ENCODE measurements around the gene TRIM10.

TRIM10 gene

DNA sequence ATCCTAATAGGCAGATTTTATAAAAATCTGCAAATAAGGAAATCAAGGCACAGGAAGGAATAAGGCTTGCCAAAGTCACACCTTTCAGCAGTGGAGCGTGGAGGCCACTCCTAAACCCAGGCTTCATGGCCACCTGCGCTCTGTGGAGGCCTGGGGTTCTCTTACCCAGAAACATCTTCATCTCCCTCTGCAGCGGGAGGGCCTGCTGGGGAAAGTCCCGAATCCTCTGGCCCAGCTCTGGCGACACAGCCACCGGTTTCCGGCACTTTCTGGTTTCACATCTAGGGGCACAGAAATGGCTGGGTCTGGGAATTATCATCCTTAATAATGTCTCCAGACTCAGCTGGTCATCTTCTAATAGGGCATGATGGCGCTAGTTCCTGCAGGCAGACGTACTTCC lies 4.2 kb downstream of the TRIM10 start:
- no peak overlapping the region for H3K4me3 ChIP-seq (ENCODE audit: low read depth, low read length)
- TF ChIP-seq, protein P1, sequence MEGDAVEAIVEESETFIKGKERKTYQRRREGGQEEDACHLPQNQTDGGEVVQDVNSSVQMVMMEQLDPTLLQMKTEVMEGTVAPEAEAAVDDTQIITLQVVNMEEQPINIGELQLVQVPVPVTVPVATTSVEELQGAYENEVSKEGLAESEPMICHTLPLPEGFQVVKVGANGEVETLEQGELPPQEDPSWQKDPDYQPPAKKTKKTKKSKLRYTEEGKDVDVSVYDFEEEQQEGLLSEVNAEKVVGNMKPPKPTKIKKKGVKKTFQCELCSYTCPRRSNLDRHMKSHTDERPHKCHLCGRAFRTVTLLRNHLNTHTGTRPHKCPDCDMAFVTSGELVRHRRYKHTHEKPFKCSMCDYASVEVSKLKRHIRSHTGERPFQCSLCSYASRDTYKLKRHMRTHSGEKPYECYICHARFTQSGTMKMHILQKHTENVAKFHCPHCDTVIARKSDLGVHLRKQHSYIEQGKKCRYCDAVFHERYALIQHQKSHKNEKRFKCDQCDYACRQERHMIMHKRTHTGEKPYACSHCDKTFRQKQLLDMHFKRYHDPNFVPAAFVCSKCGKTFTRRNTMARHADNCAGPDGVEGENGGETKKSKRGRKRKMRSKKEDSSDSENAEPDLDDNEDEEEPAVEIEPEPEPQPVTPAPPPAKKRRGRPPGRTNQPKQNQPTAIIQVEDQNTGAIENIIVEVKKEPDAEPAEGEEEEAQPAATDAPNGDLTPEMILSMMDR (IDR thresholded peaks at IDR 0.05; ENCODE audit: borderline replicate concordance, insufficient read depth, low read depth, low read length): no peak

DNA sequence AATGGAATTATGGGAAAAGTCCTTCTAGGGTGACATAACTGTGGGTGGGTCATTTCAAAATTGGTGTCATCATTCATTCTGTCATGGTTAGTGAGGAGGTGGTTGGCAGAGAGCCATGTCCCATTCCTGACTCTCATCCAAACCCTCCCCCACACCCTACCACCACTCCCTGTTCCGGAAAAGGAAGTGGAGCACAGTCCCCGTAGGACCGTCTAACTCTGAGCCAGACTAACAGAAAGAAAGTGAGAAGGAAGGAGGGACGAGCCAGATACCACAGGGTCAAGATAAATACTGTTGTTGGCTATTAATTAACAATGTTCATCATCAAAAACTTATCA lies 4.8 kb downstream of the TRIM10 start:
- TF ChIP-seq, protein P1 (IDR thresholded peaks at IDR 0.05; ENCODE audit: borderline replicate concordance, insufficient read depth, low read depth, low read length): no peak
- no peak overlapping the region for H3K4me3 ChIP-seq (ENCODE audit: low read depth, low read length)

DNA sequence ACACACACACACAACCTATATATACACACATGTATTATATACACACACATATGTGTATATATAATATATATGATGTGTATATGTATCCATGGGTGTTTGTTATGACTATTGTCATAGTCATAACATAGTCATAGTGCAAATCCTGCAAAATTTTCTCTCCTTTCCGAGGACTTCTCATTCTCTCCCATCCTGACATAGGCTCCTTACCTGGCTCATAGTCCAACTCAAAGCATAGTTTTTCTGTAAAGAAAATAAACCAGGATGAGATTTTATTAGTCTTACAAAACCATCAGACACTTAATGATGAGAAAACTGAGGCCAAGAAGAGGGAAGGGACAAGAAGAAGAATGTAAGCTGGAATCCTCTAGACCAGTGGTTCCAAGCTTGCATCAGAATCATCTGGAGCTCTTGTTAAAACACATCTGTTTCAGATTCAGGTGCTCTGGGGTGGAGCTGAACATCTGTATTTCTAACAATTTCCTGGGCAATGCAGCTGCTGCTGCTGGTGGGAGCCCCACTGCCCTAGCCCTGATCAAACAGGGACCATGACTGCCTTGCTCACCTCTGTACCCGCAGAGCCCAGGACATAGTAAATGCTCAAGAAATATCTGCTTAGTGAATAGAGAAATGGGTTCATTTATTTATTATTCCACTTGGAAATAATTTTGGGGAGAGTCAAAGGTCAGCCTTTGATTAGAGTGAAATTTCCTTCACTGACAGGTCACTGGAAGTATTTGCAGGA lies 5.3 kb downstream of the TRIM10 start:
- TF ChIP-seq, protein P1 (IDR thresholded peaks at IDR 0.05; ENCODE audit: borderline replicate concordance, insufficient read depth, low read depth, low read length): no peak
- no peak overlapping the region for H3K4me3 ChIP-seq (ENCODE audit: low read depth, low read length)

DNA sequence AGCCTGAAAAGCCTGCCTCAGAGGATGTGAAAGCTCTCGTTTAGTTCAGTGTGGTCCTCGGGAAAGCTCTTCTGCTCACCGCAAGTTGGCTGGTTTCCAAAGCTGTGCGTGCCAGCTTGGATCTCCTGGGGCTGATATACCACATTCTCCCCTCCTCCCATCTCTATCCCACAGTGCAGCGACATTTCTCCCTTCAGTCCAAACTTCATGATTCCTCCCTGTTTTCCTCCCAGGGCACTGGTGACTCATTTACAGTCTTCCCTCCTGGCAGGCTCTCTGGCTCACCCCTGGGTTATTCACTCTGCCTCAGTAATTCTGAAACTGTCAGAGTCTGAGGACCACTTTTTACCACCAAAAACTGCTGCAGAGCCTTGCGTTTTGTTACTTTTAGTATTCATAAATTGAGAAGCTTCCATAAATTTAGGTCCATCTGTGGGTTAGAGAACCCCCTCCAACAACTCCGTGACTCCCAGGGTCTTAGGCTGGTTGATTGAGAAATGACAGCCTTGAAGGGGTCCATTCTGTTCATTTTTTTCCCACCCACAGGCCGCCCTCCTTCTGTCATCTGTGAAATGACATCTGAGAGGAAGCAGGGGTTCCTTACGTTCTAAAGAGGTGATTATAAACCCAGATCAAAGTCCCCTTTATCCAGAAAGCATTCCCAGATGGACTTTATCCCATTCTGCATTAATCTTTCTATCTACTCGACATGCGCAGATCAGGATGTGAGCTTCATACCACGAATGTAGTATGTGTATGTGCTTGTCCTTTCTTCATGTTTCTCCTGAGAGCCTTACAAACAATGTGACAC lies 6.1 kb downstream of the TRIM10 start:
- TF ChIP-seq, protein P1 (IDR thresholded peaks at IDR 0.05; ENCODE audit: borderline replicate concordance, insufficient read depth, low read depth, low read length): no peak

DNA sequence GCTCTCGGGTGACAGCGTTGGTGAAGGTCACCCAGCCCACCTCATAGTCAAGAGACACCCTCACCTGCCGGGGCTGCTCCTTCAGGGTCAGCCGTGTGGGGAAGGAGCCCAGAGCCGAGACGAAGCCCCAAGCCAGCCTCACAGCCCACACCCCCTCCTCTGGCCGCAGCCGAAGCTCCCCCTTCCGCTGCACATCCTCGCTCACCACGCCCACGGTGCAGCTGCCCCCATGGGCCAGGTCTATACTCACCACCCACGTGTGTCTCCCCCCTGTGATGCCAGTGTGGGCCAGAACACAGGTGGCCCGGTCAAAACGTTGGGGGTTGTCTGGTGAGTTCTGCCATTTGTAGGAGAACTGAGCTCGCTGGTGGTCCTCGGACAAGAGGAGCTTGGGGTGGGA lies 7.0 kb downstream of the TRIM10 start:
- no peak overlapping the region for H3K4me3 ChIP-seq (ENCODE audit: low read depth, low read length)
- TF ChIP-seq, protein P1 (IDR thresholded peaks at IDR 0.05; ENCODE audit: borderline replicate concordance, insufficient read depth, low read depth, low read length): no peak

More for the DNA sequence above, 6.1 kb downstream of the TRIM10 start:
- no peak overlapping the region for H3K4me3 ChIP-seq (ENCODE audit: low read depth, low read length)

DNA sequence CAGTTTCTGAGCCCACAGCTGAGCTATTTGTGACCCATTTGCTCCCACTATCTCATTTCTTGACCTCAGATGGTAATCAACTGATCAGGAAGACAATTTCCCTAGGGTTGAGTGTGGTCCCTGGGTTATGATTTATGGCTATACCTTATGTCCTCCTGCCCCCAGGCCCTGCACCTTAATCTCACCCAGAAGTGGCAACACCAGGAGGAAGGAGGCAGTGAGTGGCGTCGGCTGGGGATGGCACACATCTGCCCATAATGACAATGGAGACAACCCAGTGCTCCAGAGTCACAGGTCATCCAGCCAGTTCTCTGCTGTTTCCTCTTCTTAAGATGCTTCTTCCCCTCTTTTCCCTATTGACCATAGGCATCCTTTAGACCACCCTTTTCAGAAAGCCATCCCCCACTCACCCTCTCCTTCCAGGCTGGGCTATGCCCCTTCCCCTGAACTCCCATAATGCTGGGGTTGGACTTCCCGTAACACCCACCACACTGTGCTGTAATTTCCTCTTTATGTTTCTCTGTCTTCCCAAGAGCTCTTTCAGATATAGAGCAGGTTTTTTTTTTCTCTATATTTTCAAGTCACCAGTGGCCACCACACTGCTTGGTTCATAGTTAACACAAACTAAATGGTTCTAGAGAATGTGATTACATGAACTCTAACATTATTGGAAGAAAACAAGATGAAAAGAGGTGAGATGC lies 8.0 kb downstream of the TRIM10 start:
- H3K4me3 ChIP-seq (ENCODE audit: low read depth, low read length): no peak overlapping the region
- TF ChIP-seq, protein P1 (IDR thresholded peaks at IDR 0.05; ENCODE audit: borderline replicate concordance, insufficient read depth, low read depth, low read length): no peak
